Central memory CD4-positive, alpha-beta T cell (primary cell): Measurements from ENCODE around the gene MYOM1.
"Not testable (repeated sequence)": the region's sequence is repeated elsewhere in the genome, so short reads cannot be mapped to it uniquely, and the experiment has no call there.

Experiments
- DNase-seq: peaks from one replicate; pipeline ENCODE4 v3.0.0; 2022

MYOM1 gene

DNA sequence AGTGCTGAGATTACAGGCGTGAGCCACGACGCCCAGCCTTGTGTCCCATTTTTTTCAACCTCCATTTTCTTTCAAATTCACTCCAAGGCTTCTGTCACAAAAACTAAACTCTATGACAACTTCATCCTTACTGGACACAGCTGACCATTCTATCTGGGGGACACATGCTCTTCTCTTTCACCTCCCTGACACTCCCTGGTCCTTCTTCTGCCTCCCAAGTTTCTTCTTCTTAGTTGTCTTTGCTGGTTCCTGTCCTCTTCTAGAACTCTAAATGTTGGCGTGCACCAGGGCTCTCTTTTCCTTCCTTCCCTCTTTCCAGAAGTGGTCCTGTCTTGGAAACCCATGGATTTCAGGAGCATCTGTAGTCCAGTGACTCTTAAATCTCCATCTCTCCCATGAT lies 166.7 kb downstream of the MYOM1 start:
- no peak for DNase-seq

GRCh38 chr18:3052411-3052758 lies 167.4 kb downstream of the MYOM1 start:
- no peak for DNase-seq

DNA sequence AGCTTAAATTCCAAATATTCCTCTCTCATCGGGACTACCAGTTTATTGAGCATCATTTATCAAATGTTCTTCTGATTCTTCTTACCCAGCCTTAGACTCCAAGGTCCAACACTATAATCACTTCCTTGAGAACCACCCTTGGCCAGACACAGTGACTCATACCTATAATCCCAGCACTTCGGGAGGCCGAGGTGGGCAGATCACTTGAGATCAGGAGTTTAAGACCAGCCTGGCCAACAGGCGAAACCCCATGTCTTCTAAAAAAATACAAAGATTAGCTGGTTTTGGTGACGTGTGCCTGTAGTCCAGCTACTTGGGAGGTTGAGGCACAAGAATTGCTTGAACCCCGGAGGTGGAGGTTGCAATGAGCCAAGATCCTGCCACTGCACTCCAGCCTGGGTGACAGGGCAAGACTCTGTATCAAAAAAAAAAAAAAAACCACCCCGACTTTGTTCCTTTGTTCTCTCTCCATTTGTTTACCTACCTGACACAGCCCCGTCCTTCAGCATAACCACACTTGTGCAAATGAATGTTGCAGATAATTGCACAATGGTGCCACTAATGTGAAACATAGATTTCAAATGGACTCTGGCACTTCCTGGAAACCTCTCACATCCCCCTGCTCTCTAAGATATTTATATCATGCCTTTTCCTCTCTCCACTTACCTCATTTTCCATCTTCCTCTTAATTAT lies 167.9 kb downstream of the MYOM1 start:
- DNase-seq = no peak

DNA sequence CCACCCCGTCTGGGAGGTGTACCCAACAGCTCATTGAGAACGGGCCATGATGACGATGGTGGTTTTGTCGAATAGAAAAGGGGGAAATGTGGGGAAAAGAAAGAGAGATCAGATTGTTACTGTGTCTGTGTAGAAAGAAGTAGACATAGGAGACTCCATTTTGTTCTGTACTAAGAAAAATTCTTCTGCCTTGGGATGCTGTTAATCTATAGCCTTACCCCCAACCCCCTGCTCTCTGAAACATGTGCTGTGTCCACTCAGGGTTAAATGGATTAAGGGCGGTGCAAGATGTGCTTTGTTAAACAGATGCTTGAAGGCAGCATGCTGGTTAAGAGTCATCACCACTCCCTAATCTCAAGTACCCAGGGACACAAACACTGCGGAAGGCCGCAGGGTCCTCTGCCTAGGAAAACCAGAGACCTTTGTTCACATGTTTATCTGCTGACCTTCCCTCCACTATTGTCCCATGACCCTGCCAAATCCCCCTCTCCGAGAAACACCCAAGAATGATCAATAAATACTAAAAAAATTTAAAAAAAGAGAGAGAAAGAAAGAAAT lies 169.8 kb downstream of the MYOM1 start:
- DNase-seq = not testable (repeated sequence)

GRCh38 chr18:3048820-3049349 lies 170.9 kb downstream of the MYOM1 start:
- DNase-seq = no peak

- no peak for DNase-seq
These were observed 171.6 kb downstream of the MYOM1 start for GRCh38 chr18:3048121-3048520.

GRCh38 chr18:3046216-3046808 lies 173.5 kb downstream of the MYOM1 start:
- no peak for DNase-seq

- DNase-seq = no peak
These were observed 174.7 kb downstream of the MYOM1 start for GRCh38 chr18:3044931-3045698.

DNA sequence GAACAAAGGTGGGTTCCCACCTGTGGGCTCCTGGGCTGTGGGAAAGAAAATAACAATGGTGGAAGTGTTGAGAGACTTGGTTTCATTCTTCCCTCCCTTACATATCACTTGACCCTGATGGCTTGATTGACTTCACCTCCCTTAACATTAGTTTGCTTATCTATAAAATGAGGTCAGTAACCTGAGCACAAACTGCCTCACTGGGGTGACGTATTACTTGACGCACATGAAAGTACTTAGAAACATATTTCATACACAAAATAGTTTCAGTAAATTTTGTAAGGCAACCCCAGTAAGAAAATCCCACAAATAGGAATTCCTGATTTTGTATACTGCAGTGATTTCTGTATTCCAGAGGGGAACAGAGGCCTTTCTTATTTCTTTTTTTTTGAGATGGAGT lies 177.4 kb downstream of the MYOM1 start:
- DNase-seq = no peak

DNA sequence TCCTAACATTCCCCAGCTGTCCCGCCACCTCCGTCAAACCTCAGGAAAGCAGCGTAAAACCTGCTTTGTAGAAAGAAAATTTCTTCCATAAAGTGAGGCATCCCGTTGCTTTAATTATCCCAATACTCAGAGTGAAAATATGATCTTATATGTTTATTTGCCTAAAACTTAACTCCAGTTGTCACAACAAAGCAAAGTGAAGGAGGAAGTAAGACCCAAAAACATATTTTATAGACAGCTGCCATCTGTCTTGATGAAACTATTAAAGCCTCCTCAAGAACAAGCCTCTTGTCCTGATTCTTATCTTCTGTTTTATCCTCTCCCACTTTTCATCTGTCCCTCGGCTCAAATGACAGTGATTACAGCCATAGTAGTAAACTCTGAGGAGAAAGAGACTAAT lies 177.9 kb downstream of the MYOM1 start:
- DNase-seq = no peak

DNA sequence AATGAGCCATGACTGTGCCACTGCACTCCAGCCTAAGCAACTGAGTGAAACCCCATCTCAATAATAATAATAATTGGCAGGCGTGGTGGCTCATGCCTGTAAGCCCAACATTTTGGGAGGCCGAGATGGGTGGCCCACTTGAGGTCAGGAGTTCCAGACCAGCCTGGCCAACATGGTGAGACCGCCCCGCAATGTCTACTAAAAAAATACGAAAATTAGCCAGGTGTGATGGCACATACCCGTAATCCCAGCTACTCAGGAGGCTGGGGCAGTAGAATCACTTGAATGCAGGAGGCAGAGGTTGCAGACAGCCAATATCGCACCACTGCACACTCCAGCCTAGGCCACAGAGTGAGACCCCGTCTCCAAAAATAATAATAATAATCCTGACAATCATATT lies 178.9 kb downstream of the MYOM1 start:
- no peak for DNase-seq

DNA sequence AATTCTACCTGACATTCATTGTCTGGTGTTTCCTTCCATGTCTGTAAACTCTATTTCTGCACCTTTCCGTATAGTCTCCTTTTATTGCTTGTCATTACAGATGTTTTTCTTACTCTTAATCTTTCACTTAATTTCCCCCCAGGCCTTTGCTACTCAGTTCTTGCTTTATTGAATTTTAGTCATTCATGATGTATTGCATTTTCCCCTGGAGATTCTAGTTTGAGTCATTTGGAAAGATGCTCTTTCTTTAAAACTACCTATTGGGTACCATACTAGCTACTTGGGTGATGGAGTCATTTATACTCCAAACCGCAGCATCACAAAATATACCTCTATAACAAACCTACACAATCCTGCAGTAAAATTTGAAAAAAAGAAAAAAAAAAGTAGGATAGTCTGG lies 179.6 kb downstream of the MYOM1 start:
- no peak for DNase-seq

GRCh38 chr18:3037423-3037915 lies 182.3 kb downstream of the MYOM1 start:
- DNase-seq = no peak

DNA sequence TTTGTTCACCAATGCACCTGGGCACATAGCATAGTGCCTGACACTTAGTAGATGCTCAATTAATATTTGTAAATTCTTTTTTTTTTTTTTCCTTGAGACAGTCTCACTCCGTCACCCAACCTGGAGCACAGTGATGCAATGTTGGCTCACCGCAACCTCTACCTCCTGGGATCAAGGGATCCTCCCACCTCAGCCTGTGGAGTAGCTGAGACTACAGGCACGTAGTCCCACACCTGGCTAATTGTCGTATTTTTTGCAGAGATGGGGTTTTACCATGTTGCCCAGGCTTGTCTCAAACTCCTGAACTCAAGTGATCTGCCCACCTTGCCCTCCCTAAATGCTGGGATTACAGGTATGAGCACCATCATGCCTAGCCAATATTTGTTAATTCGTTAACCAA lies 183.7 kb downstream of the MYOM1 start:
- DNase-seq = no peak

DNA sequence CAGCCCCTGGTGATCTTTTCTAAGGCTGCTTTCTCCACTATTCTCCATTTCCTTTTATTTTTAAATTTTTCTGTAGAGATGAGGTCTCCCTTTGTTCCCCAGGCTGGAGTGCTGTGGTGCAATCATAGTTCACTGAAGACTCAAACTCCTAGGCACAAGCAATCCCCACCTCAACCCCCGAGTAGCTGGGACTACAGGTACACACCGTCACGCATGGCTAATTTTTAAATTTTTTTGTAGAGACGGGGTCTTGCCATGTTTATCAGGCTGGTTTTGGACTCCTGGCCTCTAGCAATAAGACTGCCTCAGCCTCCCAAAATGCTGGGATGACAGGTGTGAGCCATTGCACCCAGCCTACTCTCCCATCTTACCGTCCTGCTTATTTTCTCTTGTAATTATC lies 184.1 kb downstream of the MYOM1 start:
- DNase-seq = no peak

- DNase-seq = no peak
These were observed 187.0 kb downstream of the MYOM1 start for GRCh38 chr18:3032721-3033120.

- DNase-seq = no peak
These were observed 190.4 kb downstream of the MYOM1 start for GRCh38 chr18:3029215-3029952.

GRCh38 chr18:3028115-3028514 lies 191.7 kb downstream of the MYOM1 start:
- DNase-seq = not testable (repeated sequence)

DNA sequence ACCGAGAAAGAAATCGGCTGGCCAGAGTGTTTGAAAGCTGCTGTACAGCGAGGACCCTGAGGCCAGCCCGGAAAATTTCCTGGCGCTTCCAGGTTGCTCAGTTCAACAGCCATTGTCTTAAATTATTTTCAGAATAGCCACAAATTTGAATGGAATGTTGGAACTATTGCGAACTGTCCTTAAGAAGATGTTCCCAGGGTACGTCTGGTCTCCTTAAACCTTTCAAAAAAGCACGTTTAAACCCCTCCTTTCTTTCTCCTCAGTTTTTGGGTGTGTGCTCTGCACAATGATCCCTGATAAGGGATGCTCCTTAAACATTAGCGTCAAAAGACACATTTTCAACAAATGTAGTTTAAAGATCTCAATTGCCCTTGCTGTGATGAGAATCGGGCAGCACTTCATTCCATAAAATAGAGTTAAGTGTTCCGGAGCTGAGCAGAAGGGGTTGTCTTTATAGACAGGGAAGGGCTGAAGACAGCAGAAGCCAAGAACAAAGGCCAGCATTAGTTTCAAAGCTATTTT lies 192.3 kb downstream of the MYOM1 start:
- no peak for DNase-seq

GRCh38 chr18:3025544-3025943 lies 194.2 kb downstream of the MYOM1 start:
- no peak for DNase-seq

- DNase-seq = not testable (repeated sequence)
These were observed 196.2 kb downstream of the MYOM1 start for GRCh38 chr18:3023603-3024002.
